Measurements from ENCODE around the gene NRG2. TPM values are rescaled to one million over a fixed set of nuclear protein-coding genes. Genes with fewer than 3 reads are reported as not detected.

The NRG2 gene
- total and polyA plus RNA-seq, 2 of the 8 experiments (the other 6 are each of a cell fraction or from before 2014, with no cell fraction given) = 0.27 to 0.54 TPM

DNA sequence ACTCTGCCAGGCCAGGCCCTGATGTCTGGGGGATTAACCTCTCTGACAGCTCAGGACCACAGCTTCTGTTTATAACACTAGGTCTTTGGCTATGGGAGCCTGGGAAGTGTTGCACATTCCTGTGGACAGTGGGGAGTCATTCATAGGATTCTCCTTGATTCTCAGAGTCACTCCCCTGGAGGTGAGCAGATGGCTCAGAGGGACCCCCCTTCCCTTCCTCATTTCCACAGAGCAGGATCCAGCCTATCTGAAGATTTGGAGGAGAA is 60.2 kb downstream of the NRG2 start:
- H2BK5ac ChIP-seq (ENCODE audit: low read depth, low read length) = no peak overlapping the region
- no peak overlapping the region for H3K23ac ChIP-seq (ENCODE audit: insufficient read length)
- no peak overlapping the region for H4K5ac ChIP-seq (ENCODE audit: insufficient read length, low read depth, low read length)
- FAIRE-seq = no peak
- no peak overlapping the region for H2AK5ac ChIP-seq (ENCODE audit: low read depth, low read length)
- H2BK120ac ChIP-seq (replicated peaks; ENCODE audit: low read depth, low read length) = no peak overlapping the region
- no peaks in the 10 kb centered on the region for H3K36me3 ChIP-seq (ENCODE audit: control insufficient read depth in 2 of 4, insufficient read depth in 4 of 4, low read length in 3 of 4)
- no peaks in the 10 kb centered on the region for H3K23me2 ChIP-seq (ENCODE audit: low read depth, low read length)
- no peak overlapping the region for H3K18ac ChIP-seq (ENCODE audit: extremely low read depth, low read length)
- CTCF ChIA-PET (ENCODE audit: partially characterized antibody) = interaction anchor here (0.8 to 7.9 kb wide), 5 partner anchors 12 to 141 kb away, joined by 3 to 107 read pairs (median 4); no protein-coding TSS in a partner anchor
- TF ChIP-seq CHD2 (IDR thresholded peaks at IDR 0.05; ENCODE audit: low read length) (no peak), KDM1A (IDR thresholded peaks at IDR 0.05; ENCODE audit: borderline replicate concordance, low read length) (no peak), GABPA (IDR thresholded peaks at IDR 0.05; ENCODE audit: borderline replicate concordance, insufficient read depth, low read length) (no peak), KDM4A (IDR thresholded peaks at IDR 0.05; ENCODE audit: low read depth, low read length, severe bottlenecking) (no peak), CHD1 (IDR thresholded peaks at IDR 0.05; ENCODE audit: low read depth, low read length) (no peak), SAP30 (IDR thresholded peaks at IDR 0.05; ENCODE audit: insufficient read depth, insufficient replicate concordance, low read length) (no peak), HDAC2 (IDR thresholded peaks at IDR 0.05; ENCODE audit: borderline replicate concordance in 1 of 2, low read depth in 2 of 2, low read length in 2 of 2) (no peak), MAFK (IDR thresholded peaks at IDR 0.05; ENCODE audit: low read depth, low read length) (no peak), BCL11A (IDR thresholded peaks at IDR 0.05; ENCODE audit: low read depth in 2 of 2, low read length in 2 of 2) (no peak)
- no peak overlapping the region for H3K4me3 ChIP-seq (ENCODE audit: extremely low read depth in 1 of 4, insufficient read depth in 2 of 4, low read depth in 3 of 4, low read length in 4 of 4)
- H3K9me3 ChIP-seq (ENCODE audit: insufficient read depth in 2 of 2, low read depth in 1 of 2, low read length in 1 of 2) = no peaks in the 10 kb centered on the region
- no peaks in the 10 kb centered on the region for H3K79me2 ChIP-seq (ENCODE audit: control insufficient read depth in 1 of 2, insufficient read depth in 2 of 2, low read length in 2 of 2)
- no peak overlapping the region for H3K9ac ChIP-seq (replicated peaks in 1 of 4; ENCODE audit: extremely low read depth in 1 of 4, low read depth in 3 of 4, low read length in 3 of 4)
- no peak overlapping the region for H4K8ac ChIP-seq (ENCODE audit: extremely low read depth, insufficient read depth, low read length)
- H4K20me1 ChIP-seq (replicated peaks in 1 of 2; ENCODE audit: control insufficient read depth in 1 of 2, insufficient read depth in 2 of 2, low read length in 2 of 2) = no peaks in the 10 kb centered on the region
- no peak overlapping the region for H2BK15ac ChIP-seq (ENCODE audit: low read length)
- no peak overlapping the region for H3K56ac ChIP-seq (replicated peaks; ENCODE audit: insufficient read length, low read depth, low read length)
- no peak overlapping the region for H3K27ac ChIP-seq (ENCODE audit: low read depth, low read length)
- no peak overlapping the region for H2BK20ac ChIP-seq (ENCODE audit: low read length)
- H3K4me2 ChIP-seq (ENCODE audit: insufficient read depth in 1 of 2, low read depth in 2 of 2, low read length in 2 of 2) = no peak overlapping the region
- DNase-seq (ENCODE audit: low read depth in 1 of 2, low spot score in 2 of 2) = no peak
- H2AFZ ChIP-seq (ENCODE audit: low read length) = no peak overlapping the region
- H4K91ac ChIP-seq (replicated peaks; ENCODE audit: insufficient read length, low read length) = no peak overlapping the region
- no peak overlapping the region for H2BK12ac ChIP-seq (ENCODE audit: low read depth, low read length)
- H3K27me3 ChIP-seq (replicated peaks in 1 of 4; ENCODE audit: control insufficient read depth in 3 of 4, extremely low read depth in 1 of 4, insufficient read depth in 3 of 4, low read length in 3 of 4) = peaks cover 0 to 4% (median 1%) of the 10 kb centered on the region in 4 experiments; a peak in 2 of 7 replicates
- no peak overlapping the region for H3K14ac ChIP-seq (ENCODE audit: insufficient read length)
- H3K4ac ChIP-seq (replicated peaks; ENCODE audit: insufficient read length, low read depth, low read length) = no peak overlapping the region
- POLR2A ChIA-PET (ENCODE audit: partially characterized antibody) = interaction anchor here (0.9 to 1.6 kb wide), 3 partner anchors 12 to 37 kb away, joined by 3 to 4 read pairs (median 3); no protein-coding TSS in a partner anchor
- no peaks in the 10 kb centered on the region for H3K79me1 ChIP-seq (ENCODE audit: low read depth, low read length)
- H3K4me1 ChIP-seq (replicated peaks in 1 of 4; ENCODE audit: control insufficient read depth in 3 of 4, insufficient read depth in 4 of 4, low read length in 3 of 4) = peaks cover 0 to 3% (median under 1%) of the 10 kb centered on the region in 4 experiments; a peak in 4 of 7 replicates

Measured in H1 (cell line).